AG09309 (cell line): Measurements from ENCODE around the gene CBY2.

Source experiments
- DNase-seq: peaks from one replicate; pipeline ENCODE4 v3.0.0-alpha.2; 2010; ENCODE audit warnings: low read depth
- H3K4me3 ChIP-seq: 2 replicates; pipeline ENCODE4 v1.5.1; 2011; ENCODE audit warnings: mild to moderate bottlenecking, low read depth, low read length, moderate library complexity; ENCODE audit not compliant: control insufficient read depth
- TF ChIP-seq, protein P1 (sequence below): IDR thresholded peaks from 2 replicates; pipeline ENCODE4 v1.5.1; 2011; ENCODE audit warnings: mild to moderate bottlenecking, low read depth, low read length, inconsistent platforms; ENCODE audit not compliant: insufficient read depth, control insufficient read depth; ENCODE audit errors: missing control alignments

The CBY2 gene

DNA sequence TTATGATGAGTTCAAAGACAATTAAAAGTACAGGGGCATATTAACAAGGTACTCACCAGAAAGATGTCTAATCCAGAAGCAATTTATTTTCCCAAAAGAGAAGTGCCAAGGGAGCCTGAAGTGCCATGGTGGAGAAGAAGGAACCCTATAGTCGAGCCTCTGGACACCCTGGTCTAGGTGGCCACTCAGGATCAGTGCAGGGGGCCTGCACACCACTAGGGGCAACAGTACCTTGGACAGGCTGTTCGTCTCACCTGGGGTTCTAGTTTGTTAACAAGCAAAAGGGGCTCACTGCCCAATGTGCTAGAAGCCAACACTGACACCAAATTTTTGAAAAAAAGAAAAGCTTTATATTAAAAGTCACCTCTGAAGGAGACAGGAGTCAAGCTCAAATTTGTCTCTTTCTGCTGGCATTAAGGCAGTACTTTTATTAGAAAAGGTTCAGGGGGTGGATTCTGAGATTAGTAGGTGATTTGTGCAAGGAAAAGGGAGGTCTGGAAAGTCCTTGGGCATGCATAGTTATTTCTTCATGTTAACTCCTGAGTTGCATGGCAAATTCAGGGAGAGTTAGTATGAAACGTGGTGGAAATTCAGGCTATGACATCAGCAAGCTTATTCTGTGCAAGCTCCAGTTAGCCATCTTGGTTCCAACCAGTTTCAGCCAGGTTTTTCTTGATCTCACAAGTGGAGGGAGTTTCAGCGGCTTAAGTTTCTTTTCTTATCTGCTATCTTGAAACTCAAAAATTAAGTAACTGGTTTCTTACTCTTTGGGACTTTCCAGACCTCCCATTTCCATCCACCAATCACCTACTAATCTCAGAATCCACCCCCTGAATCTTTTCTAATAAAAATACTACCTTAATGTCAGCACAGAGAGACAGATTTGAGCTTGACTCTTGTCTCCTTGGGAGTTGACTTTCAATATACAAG is 884 bp upstream of the CBY2 start:
- H3K4me3 ChIP-seq: no peak overlapping the region
- TF ChIP-seq, protein P1, sequence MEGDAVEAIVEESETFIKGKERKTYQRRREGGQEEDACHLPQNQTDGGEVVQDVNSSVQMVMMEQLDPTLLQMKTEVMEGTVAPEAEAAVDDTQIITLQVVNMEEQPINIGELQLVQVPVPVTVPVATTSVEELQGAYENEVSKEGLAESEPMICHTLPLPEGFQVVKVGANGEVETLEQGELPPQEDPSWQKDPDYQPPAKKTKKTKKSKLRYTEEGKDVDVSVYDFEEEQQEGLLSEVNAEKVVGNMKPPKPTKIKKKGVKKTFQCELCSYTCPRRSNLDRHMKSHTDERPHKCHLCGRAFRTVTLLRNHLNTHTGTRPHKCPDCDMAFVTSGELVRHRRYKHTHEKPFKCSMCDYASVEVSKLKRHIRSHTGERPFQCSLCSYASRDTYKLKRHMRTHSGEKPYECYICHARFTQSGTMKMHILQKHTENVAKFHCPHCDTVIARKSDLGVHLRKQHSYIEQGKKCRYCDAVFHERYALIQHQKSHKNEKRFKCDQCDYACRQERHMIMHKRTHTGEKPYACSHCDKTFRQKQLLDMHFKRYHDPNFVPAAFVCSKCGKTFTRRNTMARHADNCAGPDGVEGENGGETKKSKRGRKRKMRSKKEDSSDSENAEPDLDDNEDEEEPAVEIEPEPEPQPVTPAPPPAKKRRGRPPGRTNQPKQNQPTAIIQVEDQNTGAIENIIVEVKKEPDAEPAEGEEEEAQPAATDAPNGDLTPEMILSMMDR: no peak
- DNase-seq: no peak

DNA sequence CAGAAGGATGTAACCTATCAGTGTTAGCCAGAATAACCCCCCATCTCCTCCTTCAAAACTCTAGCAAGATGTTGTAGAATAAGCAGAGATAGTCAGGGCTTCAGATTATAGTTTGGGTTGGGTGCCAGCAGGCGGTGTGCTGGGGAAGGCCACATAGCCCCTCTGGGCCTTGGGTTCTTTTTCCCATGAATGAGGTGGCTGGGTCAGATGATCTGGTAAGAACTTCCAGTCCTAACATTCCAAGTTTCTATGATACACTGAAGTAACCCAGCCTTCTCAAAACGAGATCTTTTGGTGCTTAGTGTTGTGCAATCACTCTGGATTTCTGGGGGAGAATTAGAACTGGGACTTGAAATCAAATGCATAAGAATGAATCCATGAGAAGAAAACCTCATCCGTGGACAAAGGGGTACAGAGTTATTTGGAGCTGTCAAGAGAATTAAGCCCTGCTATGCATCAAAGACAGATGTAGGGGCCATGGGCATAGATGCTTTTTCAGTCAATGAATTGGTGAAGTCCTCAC is 810 bp downstream of the CBY2 start:
- TF ChIP-seq, protein P1: no peak
- DNase-seq: no peak
- no peak overlapping the region for H3K4me3 ChIP-seq

DNA sequence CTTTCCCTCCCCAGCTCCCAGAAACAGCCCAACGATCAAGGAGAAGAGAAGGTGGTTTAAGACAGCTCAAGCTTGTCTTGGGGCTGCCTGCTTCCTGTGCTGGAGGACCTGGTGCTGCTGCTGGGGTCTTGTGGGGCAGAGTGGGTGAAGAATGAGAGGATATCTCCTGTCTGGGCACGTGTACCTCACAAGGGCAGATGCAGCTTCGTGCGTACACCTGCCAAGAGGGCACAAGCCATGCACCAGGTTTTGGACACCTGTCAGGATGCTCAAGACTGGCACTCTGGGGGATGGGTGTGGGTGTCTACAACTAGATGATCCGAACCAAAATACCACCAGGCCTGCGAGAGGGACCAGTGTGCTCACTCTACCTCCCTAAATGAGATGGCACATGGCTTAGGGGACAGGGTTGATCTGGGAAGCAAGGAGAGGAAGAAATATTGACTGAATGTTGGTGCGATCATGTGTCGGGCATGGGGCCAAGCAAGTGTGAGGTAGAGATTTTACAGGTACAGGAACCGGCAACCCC is 2.2 kb downstream of the CBY2 start:
- DNase-seq: no peak
- no peak overlapping the region for H3K4me3 ChIP-seq
- TF ChIP-seq, protein P1: no peak

DNA sequence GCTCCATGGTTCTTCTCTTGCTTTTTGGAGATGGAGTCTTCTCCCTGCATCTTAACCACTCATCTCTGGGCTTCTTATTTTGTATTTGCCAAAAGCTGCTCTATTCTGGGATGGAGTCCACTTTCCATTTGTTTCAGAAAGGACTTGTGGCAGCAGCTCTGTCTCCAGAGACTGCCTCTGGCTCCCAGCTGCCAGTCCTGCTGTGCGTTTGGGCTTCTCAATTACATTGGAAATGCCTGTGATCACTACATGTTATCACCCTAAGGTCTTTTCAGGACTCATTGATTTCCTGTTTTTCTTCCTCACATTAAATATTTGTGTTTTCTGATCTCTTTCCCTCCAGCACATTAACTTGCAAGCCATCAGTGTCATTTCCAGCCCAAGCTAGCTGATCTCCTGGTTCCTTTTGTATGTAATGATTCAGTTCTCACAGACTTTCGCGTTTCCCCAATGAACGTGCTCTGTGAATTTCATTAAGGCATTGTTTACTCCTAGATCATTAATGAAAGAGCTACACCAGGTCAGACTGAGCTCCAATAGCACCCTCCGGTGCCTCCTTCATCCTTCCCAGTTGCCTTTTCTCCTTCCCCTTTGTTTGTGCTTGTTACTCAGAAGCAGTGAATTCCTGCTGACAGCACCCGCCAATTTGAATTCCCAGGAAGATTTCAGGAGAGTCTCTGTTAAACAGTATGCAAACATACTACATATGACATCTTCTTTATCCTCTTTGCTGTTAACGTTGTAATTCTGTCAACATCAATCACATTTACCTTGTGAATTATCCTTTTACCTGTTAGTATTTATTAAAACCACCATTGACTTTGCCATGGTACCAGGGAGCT is 3.0 kb downstream of the CBY2 start:
- no peak overlapping the region for H3K4me3 ChIP-seq
- TF ChIP-seq, protein P1: no peak
- no peak for DNase-seq

DNA sequence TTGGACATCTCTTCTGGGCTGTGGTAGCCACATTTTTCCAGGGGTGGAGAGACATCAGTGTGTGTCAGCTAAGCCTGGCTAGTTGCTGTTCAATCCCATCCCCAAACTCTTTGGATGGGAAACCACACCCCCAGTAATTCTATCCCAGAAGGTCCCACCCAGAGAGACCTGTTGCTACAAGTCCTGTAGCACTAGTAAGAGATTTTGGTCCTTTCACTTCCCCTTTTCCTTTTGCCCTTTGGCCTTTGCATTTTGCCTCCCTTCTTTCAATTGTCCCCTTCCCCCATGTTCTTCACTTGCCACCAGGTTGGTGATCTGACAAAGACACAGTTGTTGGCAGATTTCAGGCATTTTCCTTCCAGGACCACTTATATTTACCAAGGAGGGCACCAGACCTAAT is 3.8 kb downstream of the CBY2 start:
- TF ChIP-seq, protein P1: no peak
- DNase-seq: no peak
- no peak overlapping the region for H3K4me3 ChIP-seq

DNA sequence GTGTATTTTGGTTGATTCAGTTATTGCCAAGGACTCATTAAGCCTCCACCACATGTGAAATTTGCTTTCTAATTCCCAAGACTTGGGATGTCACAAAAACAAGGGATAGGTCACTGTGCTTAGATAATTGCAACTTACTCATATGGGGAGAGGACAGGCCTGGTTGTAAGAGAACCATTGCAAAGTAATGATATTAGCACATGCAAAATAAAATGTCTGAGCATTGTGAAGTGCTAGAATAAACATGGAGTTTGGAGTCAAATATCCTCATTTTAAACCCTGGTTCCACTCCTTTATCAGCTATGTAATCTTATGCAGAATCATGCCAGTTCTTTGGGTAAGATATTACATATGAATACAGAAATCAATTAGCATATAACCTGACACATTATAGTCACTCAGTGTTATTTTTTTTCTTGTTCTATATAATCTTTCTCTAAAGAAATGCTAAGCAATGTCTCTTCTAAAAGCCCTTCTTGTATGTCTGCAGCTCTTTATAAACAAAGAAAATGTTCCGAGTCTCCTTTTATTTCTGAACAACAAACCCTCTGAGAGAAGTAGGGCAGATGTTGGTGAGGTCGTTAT is 5.5 kb downstream of the CBY2 start:
- DNase-seq: no peak
- no peak overlapping the region for H3K4me3 ChIP-seq
- TF ChIP-seq, protein P1: no peak
